A549 (cell line): ENCODE data around the gene ZFAND6. TPM values are rescaled to one million over a fixed set of nuclear protein-coding genes. Genes with fewer than 3 reads are reported as not detected.

Experiments
- ATAC-seq, 2 experiments: fragments of 200-7000 bp in 1 of 2; fragments of >200 bp in 1 of 2; cut with Nextera tagmentation in 1 of 2; cut with Tn5 transposase in 1 of 2; 3 replicates each; pipeline versions ENCODE4 v1.8.0 to v1.9.1; 2018 to 2020; ENCODE audit warnings: mild to moderate bottlenecking in 1 of 2, moderate library complexity in 1 of 2
- CTCF ChIA-PET: fragments of 300-600 bp; sonication (Branson Sonifier 250); formaldehyde crosslinking; extraction: SDS; loops from one replicate; lab custom pipeline; 2021; ENCODE audit warnings: antibody characterized with exemption, inconsistent platforms; lab: Yijun Ruan, JAX
- POLR2A ChIA-PET: fragments of 350-600 bp; formaldehyde crosslinking; extraction: SDS; loops from one replicate; lab custom pipeline; 2021; ENCODE audit warnings: antibody characterized with exemption, inconsistent platforms; lab: Yijun Ruan, JAX
- DNase-seq, 2 experiments: peaks; one replicate each; pipeline versions ENCODE4 v3.0.0 to v3.0.0-alpha.2; 2011 to 2016; ENCODE audit warnings: low read depth in 1 of 2, low spot score in 1 of 2
- FAIRE-seq: peaks from 2 replicates; lab custom pipeline; 2011; peaks lifted over from hg19 to GRCh38; lab: Jason Lieb, UNC
- H3K27ac ChIP-seq, 2 experiments: fragments of >200 bp; sonication (Bioruptor Twin); formaldehyde crosslinking; 3 replicates each; pipeline ENCODE4 v1.5.1; 2016 to 2017
- H3K4me1 ChIP-seq: fragments of >200 bp; sonication (Bioruptor Twin); formaldehyde crosslinking; 3 replicates; pipeline ENCODE4 v1.6.1; 2016
- H3K4me2 ChIP-seq: fragments of >200 bp; sonication (Bioruptor Twin); formaldehyde crosslinking; 3 replicates; pipeline ENCODE4 v1.6.1; 2016
- H3K4me3 ChIP-seq: fragments of >200 bp; sonication (Bioruptor Twin); formaldehyde crosslinking; 3 replicates; pipeline ENCODE4 v1.5.1; 2016
- H3K9me3 ChIP-seq: fragments of >200 bp; sonication (Bioruptor Twin); formaldehyde crosslinking; 3 replicates; pipeline ENCODE4 v1.6.1; 2016
- BHLHE40 ChIP-seq: IDR thresholded peaks from 2 replicates; pipeline ENCODE4 v1.6.1; 2012; ENCODE audit warnings: low read depth, low read length, inconsistent platforms
- CBX8 ChIP-seq: fragments of 200-600 bp; sonication (generic); IDR thresholded peaks from 2 replicates; pipeline ENCODE4 v1.6.1; 2016
- CHD4 ChIP-seq: fragments of 200-600 bp; sonication (generic); IDR thresholded peaks from 2 replicates; pipeline ENCODE4 v1.6.1; 2016; ENCODE audit warnings: antibody characterized with exemption, mild to moderate bottlenecking, borderline replicate concordance
- EP300 ChIP-seq, 2 experiments: fragments of >200 bp; sonication (Bioruptor Twin); formaldehyde crosslinking; IDR thresholded peaks; 2 replicates in 1 of 2; 3 replicates in 1 of 2; pipeline ENCODE4 v1.6.1; 2016 to 2017
- FOSL2 ChIP-seq, 2 experiments: fragments of 450-650 bp in 1 of 2; fragments of >200 bp in 1 of 2; sonication (Bioruptor Twin) in 1 of 2; formaldehyde crosslinking; IDR thresholded peaks; 2 replicates each; pipeline versions ENCODE4 v1.5.0 to v1.6.1; 2016 to 2020; ENCODE audit warnings: mild to moderate bottlenecking in 1 of 2, moderate library complexity in 1 of 2
- GATA3 ChIP-seq: IDR thresholded peaks from 2 replicates; pipeline ENCODE4 v1.6.1; 2012; ENCODE audit warnings: borderline replicate concordance
- HOXA7 ChIP-seq: fragments of 250-450 bp; sonication (Bioruptor Pico); IDR thresholded peaks from 2 replicates; pipeline ENCODE4 v1.5.0; 2020; ENCODE audit warnings: mild to moderate bottlenecking, moderate library complexity
- JUN ChIP-seq, 2 experiments: fragments of >200 bp; sonication (Bioruptor Twin); formaldehyde crosslinking; IDR thresholded peaks; 2 replicates in 1 of 2; 3 replicates in 1 of 2; pipeline ENCODE4 v1.6.1; 2016 to 2017
- KDM5A ChIP-seq: fragments of 200-600 bp; sonication (generic); IDR thresholded peaks from 2 replicates; pipeline ENCODE4 v1.6.1; 2016; ENCODE audit warnings: antibody characterized with exemption, mild to moderate bottlenecking
- NPAS2 ChIP-seq: fragments of 250-450 bp; sonication (Bioruptor Pico); IDR thresholded peaks from 2 replicates; pipeline ENCODE4 v1.8.0; 2022; ENCODE audit warnings: mild to moderate bottlenecking, moderate library complexity, borderline replicate concordance
- NR3C1 ChIP-seq: fragments of >200 bp; sonication (Bioruptor Twin); formaldehyde crosslinking; IDR thresholded peaks from 3 replicates; pipeline ENCODE4 v1.6.1; 2017
- PBX3 ChIP-seq: IDR thresholded peaks from 2 replicates; pipeline ENCODE4 v1.6.1; 2012
- ZC3H11A ChIP-seq: fragments of 450-650 bp; IDR thresholded peaks from 2 replicates; pipeline ENCODE4 v1.6.1; 2014; ENCODE audit warnings: antibody characterized with exemption, mild to moderate bottlenecking
- WGBS: methylation state at CpG from one replicate; pipeline ENCODE4 v1.1.6; 2017; ENCODE audit errors: missing lambda C conversion rate; 5-methylcytosine and 5-hydroxymethylcytosine counted together
- polyA plus RNA-seq, 4 experiments: library from polyadenylated mRNA; depleted of rRNA in 3 of 4; stranded (reverse); fragments of >200 nt; fragmentation: RNase III in 1 of 4; extraction: RNeasy Plus Mini Kit Qiagen cat#74134 plus additional on column Dnase treatment in 1 of 4; gene quantifications; 2 replicates in 3 of 4; 3 replicates in 1 of 4; pipeline ENCODE4 v1.2.3, GENCODE V29; 2011 to 2017

ZFAND6 gene
- polyA plus RNA-seq, 2 of the 4 experiments (the other 2 are of a cell fraction), result 152 to 307 TPM

- no peak for TF ChIP-seq PBX3
- no peak for TF ChIP-seq BHLHE40
- TF ChIP-seq NR3C1, result no peak
- TF ChIP-seq GATA3, result no peak
These were observed 108.5 kb downstream of the ZFAND6 start (continued) for GRCh38 chr15:80167936-80168335.

- Histone ChIP-seq H3K27ac (no peak overlapping the region), H3K4me2 (no peak overlapping the region), H3K9me3 (no peaks in the 10 kb centered on the region), H3K4me3 (no peak overlapping the region), H3K4me1 (no peaks in the 10 kb centered on the region)
- ATAC-seq (no peak), FAIRE-seq (no peak), DNase-seq (no peak)
- 83% methylated on average over 5 of the region's 5 CpGs for WGBS
- TF ChIP-seq CBX8 (no peak), CHD4 (no peak)
- CTCF ChIA-PET, result interaction anchor here (0.7 to 1.1 kb wide), 2 partner anchors 11 to 144 kb away, joined by 4 to 5 read pairs; no protein-coding TSS in a partner anchor
- POLR2A ChIA-PET, result no interaction called here
These were observed 108.9 kb downstream of the ZFAND6 start for GRCh38 chr15:80168421-80168820.

- FAIRE-seq, result no peak
- CTCF ChIA-PET, result interaction anchor here (0.7 to 1.3 kb wide), 3 partner anchors 12 to 789 kb away, joined by 3 to 6 read pairs (median 3); no protein-coding TSS in a partner anchor
- WGBS, result 91% methylated on average over 12 of the region's 12 CpGs
These were observed 110.4 kb downstream of the ZFAND6 start for GRCh38 chr15:80169768-80170357.

GRCh38 chr15:80170596-80170995 is 111.1 kb downstream of the ZFAND6 start:
- TF ChIP-seq JUN (IDR thresholded peaks at IDR 0.05), result no peak
- TF ChIP-seq HOXA7 (CRISPR knock-in tag), result no peak

More at GRCh38 chr15:80169768-80170357, 110.4 kb downstream of the ZFAND6 start:
- H3K4me1 ChIP-seq, result no peaks in the 10 kb centered on the region
- no peak overlapping the region for H3K4me2 ChIP-seq
- H3K27ac ChIP-seq, result no peak overlapping the region
- POLR2A ChIA-PET, result no interaction called here
- no peak for TF ChIP-seq ZC3H11A
- DNase-seq (no peak), ATAC-seq (no peak)
- no peak overlapping the region for H3K4me3 ChIP-seq
- H3K9me3 ChIP-seq, result no peaks in the 10 kb centered on the region

GRCh38 chr15:80171787-80172186 is 112.3 kb downstream of the ZFAND6 start:
- Histone ChIP-seq H3K4me2 (no peak overlapping the region), H3K9me3 (no peaks in the 10 kb centered on the region), H3K4me1 (no peaks in the 10 kb centered on the region), H3K27ac (no peak overlapping the region), H3K4me3 (no peak overlapping the region)
- ATAC-seq (no peak), DNase-seq (no peak), FAIRE-seq (no peak)
- ChIA-PET CTCF (interaction anchor here (0.6 to 4.8 kb wide), 14 partner anchors 10 to 790 kb away, joined by 3 to 36 read pairs (median 4); partner anchors contain the start of gene ZFAND6), POLR2A (no interaction called here)
- TF ChIP-seq NPAS2 (CRISPR knock-in tag) (no peak), EP300 (IDR thresholded peaks at IDR 0.05) (no peak), NR3C1 (no peak), FOSL2 (IDR thresholded peaks at IDR 0.05) (no peak), FOSL2 (CRISPR knock-in tag; IDR thresholded peaks at IDR 0.05) (no peak), KDM5A (no peak)
- WGBS, result 87% methylated on average over 4 of the region's 4 CpGs

More at GRCh38 chr15:80170596-80170995, 111.1 kb downstream of the ZFAND6 start:
- no peaks in the 10 kb centered on the region for H3K9me3 ChIP-seq
- peak overlapping the region in 1 of 2 experiments; percentile 20; a peak in 1 of 6 replicates for H3K27ac ChIP-seq
- ChIA-PET CTCF (interaction anchor here (0.7 to 1.3 kb wide), 3 partner anchors 11 to 789 kb away, joined by 3 to 6 read pairs (median 3); no protein-coding TSS in a partner anchor), POLR2A (no interaction called here)
- DNase-seq (no peak), FAIRE-seq (no peak), ATAC-seq (no peak)
- no peak overlapping the region for H3K4me3 ChIP-seq
- H3K4me1 ChIP-seq, result no peaks in the 10 kb centered on the region
- 70% methylated on average over 2 of the region's 2 CpGs for WGBS
- no peak overlapping the region for H3K4me2 ChIP-seq
